Endothelial cell of umbilical vein (primary cell): ENCODE results near the gene DENND1A.

ENCODE experiments used
- CTCF ChIP-seq, 2 donors: IDR thresholded peaks; 1 replicate in 1 of 2; 2 replicates in 1 of 2; pipeline ENCODE4 v1.5.1; 2011; ENCODE audit warnings: low read length in 2 of 2, mild to moderate bottlenecking in 2 of 2, moderate library complexity in 2 of 2, control low read depth in 1 of 2, inconsistent platforms in 1 of 2, low read depth in 1 of 2; ENCODE audit not compliant: insufficient read depth in 1 of 2; ENCODE audit errors: extremely low read depth in 1 of 2
- EZH2 ChIP-seq: IDR thresholded peaks from 2 replicates; pipeline ENCODE4 v1.6.1; 2012; ENCODE audit warnings: borderline replicate concordance, low read depth, mild to moderate bottlenecking, moderate library complexity, low read length, inconsistent platforms; ENCODE audit not compliant: severe bottlenecking
- FOS ChIP-seq: IDR thresholded peaks from 2 replicates; pipeline ENCODE4 v1.6.1; 2011; ENCODE audit warnings: mild to moderate bottlenecking, low read length, moderate library complexity, borderline replicate concordance; ENCODE audit not compliant: insufficient read depth
- GATA2 ChIP-seq: IDR thresholded peaks from 2 replicates; pipeline ENCODE4 v1.7.0; 2011; ENCODE audit warnings: low read depth, mild to moderate bottlenecking, moderate library complexity, mixed read lengths, low read length; ENCODE audit not compliant: insufficient read length, insufficient read depth

- no peak for TF ChIP-seq CTCF (IDR thresholded peaks at IDR 0.05; ENCODE audit: extremely low read depth in 1 of 2, insufficient read depth in 1 of 2, low read depth in 1 of 2, low read length in 2 of 2)
- TF ChIP-seq EZH2: no peak
- TF ChIP-seq GATA2: no peak
- TF ChIP-seq FOS: no peak
Measured at GRCh38 chr9:123480096-123480495, 449.8 kb downstream of the DENND1A start.
